Measurements from ENCODE around the gene PPP1R14D.

- TF ChIP-seq, protein P1, sequence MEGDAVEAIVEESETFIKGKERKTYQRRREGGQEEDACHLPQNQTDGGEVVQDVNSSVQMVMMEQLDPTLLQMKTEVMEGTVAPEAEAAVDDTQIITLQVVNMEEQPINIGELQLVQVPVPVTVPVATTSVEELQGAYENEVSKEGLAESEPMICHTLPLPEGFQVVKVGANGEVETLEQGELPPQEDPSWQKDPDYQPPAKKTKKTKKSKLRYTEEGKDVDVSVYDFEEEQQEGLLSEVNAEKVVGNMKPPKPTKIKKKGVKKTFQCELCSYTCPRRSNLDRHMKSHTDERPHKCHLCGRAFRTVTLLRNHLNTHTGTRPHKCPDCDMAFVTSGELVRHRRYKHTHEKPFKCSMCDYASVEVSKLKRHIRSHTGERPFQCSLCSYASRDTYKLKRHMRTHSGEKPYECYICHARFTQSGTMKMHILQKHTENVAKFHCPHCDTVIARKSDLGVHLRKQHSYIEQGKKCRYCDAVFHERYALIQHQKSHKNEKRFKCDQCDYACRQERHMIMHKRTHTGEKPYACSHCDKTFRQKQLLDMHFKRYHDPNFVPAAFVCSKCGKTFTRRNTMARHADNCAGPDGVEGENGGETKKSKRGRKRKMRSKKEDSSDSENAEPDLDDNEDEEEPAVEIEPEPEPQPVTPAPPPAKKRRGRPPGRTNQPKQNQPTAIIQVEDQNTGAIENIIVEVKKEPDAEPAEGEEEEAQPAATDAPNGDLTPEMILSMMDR (IDR thresholded peaks at IDR 0.05; ENCODE audit: low read depth, low read length, poor library complexity, severe bottlenecking), result no peak
- no peak for TF ChIP-seq EZH2phosphoT487 (IDR thresholded peaks at IDR 0.05; ENCODE audit: borderline replicate concordance, low read length)
Measured at GRCh38 chr15:40854161-40854560, 25.7 kb upstream of the PPP1R14D start.

Measured in DOHH2 (cell line).